ENCODE data around the gene DNMT3A. TPM values are rescaled to one million over a fixed set of nuclear protein-coding genes. Genes with fewer than 3 reads are reported as not detected.

The DNMT3A gene
- total RNA-seq, 2 experiments from 2014 or later: 87.1 to 87.6 TPM

GRCh38 chr2:25336383-25336841 lies 5.3 kb downstream of the DNMT3A start:
- POLR2A ChIA-PET: interaction anchor here (1.9 kb wide), 1 partner anchor 12 kb away, joined by 5 read pairs; no protein-coding TSS in a partner anchor
- CTCF ChIA-PET: interaction anchor here (1.4 to 2.3 kb wide), 2 partner anchors 22 to 26 kb away, joined by 3 to 8 read pairs; no protein-coding TSS in a partner anchor

- CTCF ChIA-PET: interaction anchor here (1.1 to 2.3 kb wide), 2 partner anchors 10 to 21 kb away, joined by 4 to 8 read pairs; no protein-coding TSS in a partner anchor
- POLR2A ChIA-PET: interaction anchor here (0.6 to 1.9 kb wide), 3 partner anchors 10 to 519 kb away, joined by 4 to 5 read pairs (median 5); no protein-coding TSS in a partner anchor
Observed at GRCh38 chr2:25335971-25336370, 5.8 kb downstream of the DNMT3A start.

- POLR2A ChIA-PET: interaction anchor here (0.6 to 1.9 kb wide), 3 partner anchors 9 to 520 kb away, joined by 4 to 5 read pairs (median 5); no protein-coding TSS in a partner anchor
Observed at GRCh38 chr2:25335204-25335603, 6.5 kb downstream of the DNMT3A start.

DNA sequence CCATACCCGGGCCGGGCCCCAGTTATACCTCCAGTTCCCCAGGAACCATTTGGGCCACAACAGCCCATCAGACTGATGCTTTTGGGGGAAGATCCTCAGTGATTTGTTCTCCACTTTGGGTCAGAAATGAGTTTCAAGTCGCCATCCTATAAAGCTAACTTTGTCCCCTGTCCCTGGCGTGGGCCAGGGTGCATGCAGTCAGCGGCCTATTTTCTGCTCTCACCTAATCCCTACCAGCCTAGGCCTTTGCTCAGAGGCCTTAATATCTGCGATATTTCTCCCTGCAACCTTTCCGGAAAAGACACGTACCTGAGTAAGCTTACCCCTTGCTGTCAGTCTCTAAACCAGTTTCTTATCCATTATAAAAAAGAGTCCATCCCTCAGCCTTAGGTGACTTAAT lies 7.2 kb downstream of the DNMT3A start:
- CTCF ChIA-PET: interaction anchor here (0.8 to 1.9 kb wide), 3 partner anchors 8 to 28 kb away, joined by 3 to 8 read pairs (median 3); partner anchors contain the start of gene DNMT3A
- POLR2A ChIA-PET: no interaction called here

More at GRCh38 chr2:25335204-25335603, 6.5 kb downstream of the DNMT3A start:
- CTCF ChIA-PET: interaction anchor here (0.5 to 2.3 kb wide), 4 partner anchors 9 to 357 kb away, joined by 3 to 8 read pairs (median 4); no protein-coding TSS in a partner anchor

- POLR2A ChIA-PET: no interaction called here
- CTCF ChIA-PET: interaction anchor here (0.8 to 1.9 kb wide), 3 partner anchors 8 to 28 kb away, joined by 3 to 8 read pairs (median 3); partner anchors contain the start of gene DNMT3A
Observed at GRCh38 chr2:25333981-25334380, 7.7 kb downstream of the DNMT3A start.

DNA sequence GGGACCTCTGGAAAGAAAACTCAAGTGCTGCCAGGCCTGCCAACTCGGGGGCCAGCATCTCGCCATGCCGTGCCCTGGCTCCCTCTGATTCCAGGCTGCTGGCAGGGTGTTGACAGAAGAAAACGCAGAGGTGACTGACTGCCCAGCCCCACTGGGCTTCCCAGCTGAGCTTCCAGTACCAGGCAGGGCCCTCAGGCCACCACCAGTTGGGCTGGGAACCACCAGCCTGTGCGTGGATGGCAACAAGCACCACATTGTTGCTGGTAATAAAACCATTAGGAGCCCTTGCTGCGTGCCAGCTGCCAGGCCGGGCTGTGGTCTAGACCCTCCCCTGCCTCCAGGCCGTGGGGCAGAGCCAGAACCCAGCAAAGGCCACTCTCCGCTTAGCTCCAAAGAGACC lies 9.2 kb downstream of the DNMT3A start:
- ChIA-PET CTCF (interaction anchor here (0.5 kb wide), 1 partner anchor 1404 kb away, joined by 3 read pairs; no protein-coding TSS in a partner anchor), POLR2A (interaction anchor here (0.6 kb wide), 1 partner anchor 171 kb away, joined by 3 read pairs; no protein-coding TSS in a partner anchor)

DNA sequence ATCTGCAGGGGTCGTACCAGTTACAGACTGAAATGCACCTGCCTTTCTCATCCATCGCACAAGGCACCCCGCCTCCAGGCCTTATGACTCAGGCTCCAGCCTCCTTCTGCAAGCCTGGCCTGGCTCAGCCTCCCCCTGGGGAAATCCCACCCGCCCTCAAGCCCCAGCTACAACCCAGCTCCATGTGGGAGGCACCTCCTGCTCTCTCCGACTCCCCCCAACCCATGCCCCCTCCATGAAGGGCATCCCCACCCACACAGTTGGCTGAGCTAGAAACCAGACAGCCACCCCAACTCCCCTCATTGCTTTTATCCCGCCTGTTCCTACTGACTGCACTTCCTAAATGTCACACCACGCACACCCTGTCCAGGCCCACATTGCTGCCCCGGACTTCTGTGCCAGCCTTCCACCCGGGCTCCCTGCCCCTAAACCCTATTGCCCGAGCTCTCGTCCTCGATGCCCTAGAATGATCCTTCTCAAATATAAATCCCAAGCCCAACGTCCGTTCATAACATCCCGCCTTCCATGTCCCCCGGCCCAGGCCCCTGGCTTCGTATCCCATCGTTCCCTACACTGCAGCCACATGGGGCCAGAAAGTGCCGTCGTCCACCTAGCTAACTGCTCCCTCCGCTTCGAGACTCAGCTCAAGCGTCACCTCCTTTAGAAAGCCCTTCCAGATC lies 9.9 kb downstream of the DNMT3A start:
- POLR2A ChIA-PET: interaction anchor here (0.6 kb wide), 1 partner anchor 172 kb away, joined by 3 read pairs; no protein-coding TSS in a partner anchor

GRCh38 chr2:25330937-25331336 lies 10.8 kb downstream of the DNMT3A start:
- ChIA-PET CTCF (interaction anchor here (0.8 to 1.0 kb wide), 3 partner anchors 12 to 32 kb away, joined by 3 to 5 read pairs (median 3); partner anchors contain the start of gene DNMT3A), POLR2A (no interaction called here)

More for the DNA sequence above, 9.9 kb downstream of the DNMT3A start:
- CTCF ChIA-PET: interaction anchor here (0.8 to 1.0 kb wide), 2 partner anchors 11 to 20 kb away, joined by 3 to 5 read pairs; partner anchors contain the start of gene DNMT3A

DNA sequence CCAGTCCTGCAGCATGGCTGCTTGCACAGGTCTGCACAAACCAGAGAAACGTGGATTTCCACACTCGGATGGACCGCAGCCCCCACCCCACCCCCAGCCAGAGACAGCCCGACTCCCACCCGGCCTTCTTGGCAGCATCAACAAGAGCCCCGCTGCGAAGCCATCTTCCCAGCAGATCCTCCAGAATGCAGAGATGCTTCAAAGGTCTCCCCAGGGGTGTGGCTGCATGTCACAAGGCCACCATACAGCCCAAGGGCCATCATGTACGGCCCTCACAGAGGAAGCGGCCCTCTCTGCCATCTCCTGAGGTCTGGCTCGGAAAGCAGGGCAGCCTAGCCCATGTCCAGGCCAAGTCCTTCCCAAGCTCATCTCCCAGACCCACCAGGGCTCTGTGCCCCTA lies 11.5 kb downstream of the DNMT3A start:
- POLR2A ChIA-PET: no interaction called here

GRCh38 chr2:25328152-25329085 lies 13.3 kb downstream of the DNMT3A start:
- ChIA-PET CTCF (interaction anchor here (0.9 kb wide), 1 partner anchor 15 kb away, joined by 3 read pairs; no protein-coding TSS in a partner anchor), POLR2A (no interaction called here)

More for the DNA sequence above, 11.5 kb downstream of the DNMT3A start:
- CTCF ChIA-PET: interaction anchor here (0.8 kb wide), 1 partner anchor 32 kb away, joined by 3 read pairs; no protein-coding TSS in a partner anchor

GRCh38 chr2:25326326-25327013 lies 15.3 kb downstream of the DNMT3A start:
- CTCF ChIA-PET: interaction anchor here (1.5 kb wide), 1 partner anchor 9 kb away, joined by 4 read pairs; no protein-coding TSS in a partner anchor

DNA sequence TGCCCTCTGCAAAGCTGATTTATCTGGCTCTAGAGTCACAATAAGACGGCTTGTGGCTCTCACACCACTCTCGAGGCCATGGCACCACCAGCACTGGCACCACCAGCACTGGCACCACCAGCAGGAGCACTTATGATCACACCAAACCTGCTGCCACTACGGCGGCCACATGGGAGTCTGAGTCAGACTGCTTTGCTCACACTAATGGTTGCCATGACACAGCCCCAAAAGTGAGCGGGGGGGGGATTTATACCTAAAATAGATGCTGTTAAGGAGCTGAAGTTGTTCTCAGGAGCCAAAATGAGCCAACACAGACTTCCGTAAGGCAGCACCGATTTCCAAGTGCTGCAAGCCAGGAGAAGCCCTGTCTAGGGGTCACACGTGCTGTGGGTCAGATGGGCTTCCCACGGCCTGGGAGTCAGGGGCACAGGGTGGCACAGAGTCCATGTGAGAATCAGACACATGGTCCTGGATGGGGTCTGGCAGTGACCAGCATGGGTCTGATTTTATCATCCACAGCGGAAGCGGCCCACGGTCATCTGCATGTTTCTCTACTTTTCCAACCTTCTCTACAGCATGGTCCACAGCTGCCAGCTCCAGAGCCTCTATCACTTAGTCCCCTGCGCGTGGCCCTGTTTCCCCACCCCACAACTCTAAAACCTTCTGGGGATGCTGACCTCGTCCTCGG lies 16.7 kb downstream of the DNMT3A start:
- POLR2A ChIA-PET: interaction anchor here (1.4 to 3.2 kb wide), 2 partner anchors 11 kb away, joined by 5 to 21 read pairs; no protein-coding TSS in a partner anchor
- CTCF ChIA-PET: interaction anchor here (0.6 to 2.9 kb wide), 4 partner anchors 8 to 720 kb away, joined by 3 to 14 read pairs (median 6); no protein-coding TSS in a partner anchor

More at GRCh38 chr2:25326326-25327013, 15.3 kb downstream of the DNMT3A start:
- POLR2A ChIA-PET: interaction anchor here (0.6 kb wide), 1 partner anchor 9 kb away, joined by 5 read pairs; no protein-coding TSS in a partner anchor

DNA sequence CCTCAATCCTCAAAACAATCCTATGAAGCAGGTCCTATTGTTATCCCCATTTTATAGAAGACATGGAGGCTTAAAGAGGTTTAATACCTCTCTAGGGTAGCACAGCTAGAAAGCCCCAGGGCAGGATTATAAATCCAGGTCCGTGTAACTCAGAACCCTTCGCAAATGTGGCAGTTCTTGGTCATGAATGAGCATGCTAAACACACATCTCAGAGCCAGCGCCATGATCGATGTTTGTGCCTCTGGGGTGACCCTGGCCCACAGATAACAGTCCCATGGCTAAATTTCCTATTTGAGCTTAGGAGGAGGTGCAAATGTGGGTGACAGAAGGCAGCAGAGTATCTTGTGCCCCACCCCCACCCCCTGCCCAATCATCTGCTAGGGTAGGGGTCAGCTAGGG lies 17.5 kb downstream of the DNMT3A start:
- ChIA-PET CTCF (interaction anchor here (0.6 to 2.9 kb wide), 8 partner anchors 9 to 720 kb away, joined by 3 to 14 read pairs (median 4); partner anchors contain the start of gene DNMT3A), POLR2A (interaction anchor here (1.4 to 3.2 kb wide), 2 partner anchors 10 to 12 kb away, joined by 5 to 21 read pairs; no protein-coding TSS in a partner anchor)

DNA sequence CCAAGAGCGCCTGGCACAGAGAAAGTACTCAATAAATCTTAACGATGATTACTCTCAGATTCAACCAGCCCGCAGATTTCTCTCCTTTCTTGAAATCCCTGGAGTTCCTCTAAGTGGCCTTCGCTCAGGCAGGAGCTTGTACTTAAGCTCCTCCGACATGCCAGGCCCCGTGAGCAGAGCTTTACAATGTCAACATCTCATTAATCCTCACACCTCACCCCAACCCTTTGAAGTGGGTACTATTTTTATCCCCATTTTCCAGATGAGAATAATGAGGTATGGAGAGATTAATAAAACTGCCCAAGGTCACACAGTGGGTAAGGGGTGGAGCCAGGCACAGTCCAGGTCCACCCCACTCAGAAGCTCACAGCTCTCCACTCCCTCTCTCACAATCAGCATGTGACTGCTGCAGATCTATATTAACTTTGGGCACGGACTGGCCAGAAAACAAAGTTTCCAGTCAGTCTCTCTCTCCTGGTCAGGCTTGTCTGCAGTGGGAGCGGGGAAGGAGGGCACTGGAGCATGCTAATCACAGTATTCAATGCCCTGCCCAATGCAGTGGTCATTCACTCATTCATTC lies 18.0 kb downstream of the DNMT3A start:
- ChIA-PET CTCF (interaction anchor here (1.0 to 2.9 kb wide), 8 partner anchors 9 to 53 kb away, joined by 3 to 14 read pairs (median 6); partner anchors contain the start of gene DNMT3A), POLR2A (interaction anchor here (1.4 to 3.2 kb wide), 2 partner anchors 9 to 13 kb away, joined by 5 to 21 read pairs; no protein-coding TSS in a partner anchor)

- ChIA-PET CTCF (interaction anchor here (1.0 to 2.9 kb wide), 8 partner anchors 8 to 53 kb away, joined by 3 to 14 read pairs (median 6); partner anchors contain the start of gene DNMT3A), POLR2A (interaction anchor here (0.6 to 3.2 kb wide), 2 partner anchors 9 to 1998 kb away, joined by 11 to 21 read pairs; no protein-coding TSS in a partner anchor)
Observed at GRCh38 chr2:25323042-25323514, 18.6 kb downstream of the DNMT3A start.

DNA sequence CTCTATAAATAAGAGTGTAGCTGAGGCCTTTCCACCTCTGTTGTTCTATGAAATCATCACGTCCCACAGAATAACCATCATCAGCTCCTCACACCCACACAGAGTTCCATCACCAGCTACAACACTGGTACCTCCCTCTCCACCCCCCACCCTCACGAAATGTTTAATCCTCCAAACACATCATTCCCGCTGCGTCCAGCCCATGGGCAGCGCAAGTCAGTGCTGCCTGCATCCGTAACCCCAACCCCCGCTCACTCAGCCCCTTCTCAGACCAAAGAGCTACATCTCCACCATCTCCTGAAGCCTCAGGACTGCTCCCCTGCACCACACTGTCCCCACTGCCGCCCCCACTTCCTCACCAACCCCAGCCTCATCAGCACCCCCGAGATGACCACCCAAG lies 19.4 kb downstream of the DNMT3A start:
- ChIA-PET CTCF (interaction anchor here (2.1 to 2.3 kb wide), 2 partner anchors 9 to 49 kb away, joined by 4 to 11 read pairs; no protein-coding TSS in a partner anchor), POLR2A (interaction anchor here (0.6 to 3.2 kb wide), 2 partner anchors 8 to 1999 kb away, joined by 11 to 21 read pairs; no protein-coding TSS in a partner anchor)
